ENCODE measurements around the gene ABHD4.

DNA sequence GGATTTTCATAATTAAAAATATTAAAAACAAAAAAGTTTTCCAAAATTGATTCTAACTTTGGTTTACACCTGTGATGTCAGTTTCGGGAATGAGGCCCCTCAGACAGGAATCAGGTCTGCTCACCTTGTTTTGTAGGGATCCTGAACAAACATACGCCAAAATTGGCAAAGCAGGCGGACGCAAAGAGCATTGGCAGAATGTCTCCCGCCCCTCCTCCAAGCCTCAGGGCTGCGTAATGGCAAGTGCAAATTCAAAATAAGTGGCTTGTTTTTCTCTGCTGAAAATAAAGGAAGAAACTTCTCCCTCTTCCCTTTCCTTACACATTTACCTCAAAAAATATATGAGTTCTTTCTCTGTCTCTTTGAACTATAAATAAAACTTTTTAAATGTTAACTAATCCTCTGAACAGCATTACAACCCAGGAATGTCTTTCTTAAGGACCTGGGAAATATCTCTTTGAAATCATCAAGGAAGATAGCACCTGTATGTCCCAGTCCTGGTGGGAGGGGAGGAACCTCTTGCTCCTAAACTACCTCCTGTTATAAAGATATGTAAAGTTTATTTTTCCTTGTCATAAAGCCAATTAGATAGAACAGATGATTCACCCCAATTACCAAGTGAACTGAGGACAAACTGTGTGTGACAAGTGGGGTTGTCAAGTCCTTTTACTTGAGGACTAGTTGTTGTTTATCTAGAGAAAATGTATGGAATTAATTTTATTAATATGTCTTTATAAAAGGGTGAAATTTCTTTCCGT lies 29.6 kb downstream of the ABHD4 start:
- TF ChIP-seq, protein P1, sequence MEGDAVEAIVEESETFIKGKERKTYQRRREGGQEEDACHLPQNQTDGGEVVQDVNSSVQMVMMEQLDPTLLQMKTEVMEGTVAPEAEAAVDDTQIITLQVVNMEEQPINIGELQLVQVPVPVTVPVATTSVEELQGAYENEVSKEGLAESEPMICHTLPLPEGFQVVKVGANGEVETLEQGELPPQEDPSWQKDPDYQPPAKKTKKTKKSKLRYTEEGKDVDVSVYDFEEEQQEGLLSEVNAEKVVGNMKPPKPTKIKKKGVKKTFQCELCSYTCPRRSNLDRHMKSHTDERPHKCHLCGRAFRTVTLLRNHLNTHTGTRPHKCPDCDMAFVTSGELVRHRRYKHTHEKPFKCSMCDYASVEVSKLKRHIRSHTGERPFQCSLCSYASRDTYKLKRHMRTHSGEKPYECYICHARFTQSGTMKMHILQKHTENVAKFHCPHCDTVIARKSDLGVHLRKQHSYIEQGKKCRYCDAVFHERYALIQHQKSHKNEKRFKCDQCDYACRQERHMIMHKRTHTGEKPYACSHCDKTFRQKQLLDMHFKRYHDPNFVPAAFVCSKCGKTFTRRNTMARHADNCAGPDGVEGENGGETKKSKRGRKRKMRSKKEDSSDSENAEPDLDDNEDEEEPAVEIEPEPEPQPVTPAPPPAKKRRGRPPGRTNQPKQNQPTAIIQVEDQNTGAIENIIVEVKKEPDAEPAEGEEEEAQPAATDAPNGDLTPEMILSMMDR (IDR thresholded peaks at IDR 0.05), result no peak
- TF ChIP-seq POLR2AphosphoS5 (IDR thresholded peaks at IDR 0.05; ENCODE audit: insufficient read depth in 1 of 2, low read depth in 1 of 2), result no peak

Measured in vagina (tissue), 2 donors.